Thyroid gland (tissue), 4 donors: ENCODE measurements around the gene SNX33. TPM values are rescaled to one million over a fixed set of nuclear protein-coding genes. Genes with fewer than 3 reads are reported as not detected.

Experiments used
- DNase-seq, 2 donors: peaks; one replicate each; pipeline ENCODE4 v3.0.0-alpha.2; 2019
- H3K27ac ChIP-seq, 3 donors: fragments of 200-600 bp; sonication (generic); 1 replicate in 2 of 3; 2 replicates in 1 of 3; pipeline ENCODE4 v1.5.1; 2016 to 2019; ENCODE audit warnings: mild to moderate bottlenecking in 1 of 3, moderate library complexity in 1 of 3
- H3K27me3 ChIP-seq: fragments of 200-600 bp; sonication (generic); one replicate; pipeline ENCODE4 v1.5.1; 2019
- H3K36me3 ChIP-seq, 2 donors: fragments of 200-600 bp; sonication (generic); one replicate each; pipeline ENCODE4 v1.5.1; 2016 to 2019
- H3K4me1 ChIP-seq, 2 donors: fragments of 200-600 bp; sonication (generic); one replicate each; pipeline ENCODE4 v1.5.1; 2017 to 2019
- H3K4me3 ChIP-seq, 3 donors: fragments of 200-600 bp; sonication (generic); replicated peaks in 1 of 3; 1 replicate in 2 of 3; 2 replicates in 1 of 3; pipeline ENCODE4 v1.5.1; 2016; ENCODE audit warnings: mild to moderate bottlenecking in 1 of 3
- H3K9me3 ChIP-seq: fragments of 200-600 bp; sonication (generic); one replicate; pipeline ENCODE4 v1.5.1; 2017
- CTCF ChIP-seq, 6 experiments: fragments of 200-600 bp in 3 of 6; fragments of 450-650 bp in 3 of 6; sonication (generic) in 3 of 6; IDR thresholded peaks; one replicate each; pipeline ENCODE4 v1.5.1; 2016 to 2019; ENCODE audit warnings: antibody characterized with exemption in 6 of 6, mild to moderate bottlenecking in 2 of 6, inconsistent platforms in 1 of 6, moderate library complexity in 1 of 6
- POLR2A ChIP-seq, 2 donors: fragments of 450-650 bp; IDR thresholded peaks; one replicate each; pipeline ENCODE4 v1.6.1; 2017; ENCODE audit warnings: antibody characterized with exemption in 2 of 2, mild to moderate bottlenecking in 2 of 2, moderate library complexity in 1 of 2
- WGBS, 2 donors: methylation state at CpG; one replicate each; pipeline ENCODE4 v1.1.5; 2017; 5-methylcytosine and 5-hydroxymethylcytosine counted together
- intact Hi-C: fragments of 100-400 bp; cut with DNase I; formaldehyde crosslinking; loops from one replicate; pipeline ENCODE4 v1.15.1; 2023
- total RNA-seq, 4 donors: library from RNA; depleted of rRNA; stranded (reverse); fragments of >200 nt; gene quantifications; one replicate each; pipeline ENCODE4 v1.2.3, GENCODE V29; 2016

Gene SNX33
- total RNA-seq, 4 donors from 2014 or later = 22.8 to 28.7 (median 26.5) TPM

DNA sequence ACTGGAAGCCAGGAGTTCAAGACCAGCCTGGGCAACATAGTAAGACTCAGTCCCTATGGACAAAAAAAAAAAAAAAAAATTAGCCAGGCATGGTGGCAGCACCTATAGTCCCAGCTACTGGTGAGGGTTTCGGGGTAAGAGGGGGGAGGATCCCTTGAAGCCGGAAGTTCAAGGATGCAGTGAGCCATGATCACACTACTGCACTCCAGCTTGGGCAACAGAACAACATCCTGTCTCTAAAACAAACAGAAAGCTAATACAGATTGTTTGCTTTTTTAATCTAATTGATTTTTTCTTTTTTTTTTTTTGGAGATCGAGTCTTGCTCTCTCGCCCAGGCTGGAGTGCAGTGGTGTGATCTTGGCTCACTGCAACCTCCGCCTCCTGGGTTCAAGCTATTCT lies 6.1 kb upstream of the SNX33 start:
- TF ChIP-seq CTCF (IDR thresholded peaks at IDR 0.05) = no peak
- no peak for TF ChIP-seq POLR2A (IDR thresholded peaks at IDR 0.05)
- 48 to 50% methylated on average over 5 of the region's 5 CpGs for WGBS, 2 donors
- intact Hi-C loops = no loop called here

DNA sequence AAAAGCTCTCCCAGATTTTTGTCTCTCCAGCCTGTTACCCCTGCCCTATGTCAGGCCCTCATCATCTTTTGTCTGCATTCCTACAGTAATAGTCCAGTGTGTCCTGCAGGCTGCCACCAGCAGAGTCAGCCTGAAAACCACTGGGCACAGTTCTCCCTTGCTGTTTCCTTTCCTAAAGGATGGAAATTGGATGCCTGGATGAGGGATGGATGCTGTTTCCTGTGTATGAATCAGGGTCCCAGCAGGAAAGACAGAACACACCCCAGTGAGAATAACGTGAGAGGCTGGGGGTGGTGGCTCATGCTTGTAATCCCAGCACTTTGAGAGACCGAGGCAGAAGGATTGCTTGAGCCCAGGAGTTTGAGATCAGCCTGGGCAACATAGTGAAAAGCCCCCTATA lies 3.3 kb upstream of the SNX33 start:
- no peak for TF ChIP-seq CTCF (IDR thresholded peaks at IDR 0.05)
- TF ChIP-seq POLR2A (IDR thresholded peaks at IDR 0.05) = no peak

More for the DNA sequence above, 6.1 kb upstream of the SNX33 start:
- peaks cover 25 to 46% of the 10 kb centered on the region in 2 donors for H3K4me1 ChIP-seq
- H3K4me3 ChIP-seq = no peak overlapping the region
- no peak overlapping the region for H3K27ac ChIP-seq
- no peaks in the 10 kb centered on the region for H3K9me3 ChIP-seq
- H3K36me3 ChIP-seq = no peaks in the 10 kb centered on the region
- no peaks in the 10 kb centered on the region for H3K27me3 ChIP-seq
- peak in 1 of 2 donors; percentile 40 for DNase-seq

DNA sequence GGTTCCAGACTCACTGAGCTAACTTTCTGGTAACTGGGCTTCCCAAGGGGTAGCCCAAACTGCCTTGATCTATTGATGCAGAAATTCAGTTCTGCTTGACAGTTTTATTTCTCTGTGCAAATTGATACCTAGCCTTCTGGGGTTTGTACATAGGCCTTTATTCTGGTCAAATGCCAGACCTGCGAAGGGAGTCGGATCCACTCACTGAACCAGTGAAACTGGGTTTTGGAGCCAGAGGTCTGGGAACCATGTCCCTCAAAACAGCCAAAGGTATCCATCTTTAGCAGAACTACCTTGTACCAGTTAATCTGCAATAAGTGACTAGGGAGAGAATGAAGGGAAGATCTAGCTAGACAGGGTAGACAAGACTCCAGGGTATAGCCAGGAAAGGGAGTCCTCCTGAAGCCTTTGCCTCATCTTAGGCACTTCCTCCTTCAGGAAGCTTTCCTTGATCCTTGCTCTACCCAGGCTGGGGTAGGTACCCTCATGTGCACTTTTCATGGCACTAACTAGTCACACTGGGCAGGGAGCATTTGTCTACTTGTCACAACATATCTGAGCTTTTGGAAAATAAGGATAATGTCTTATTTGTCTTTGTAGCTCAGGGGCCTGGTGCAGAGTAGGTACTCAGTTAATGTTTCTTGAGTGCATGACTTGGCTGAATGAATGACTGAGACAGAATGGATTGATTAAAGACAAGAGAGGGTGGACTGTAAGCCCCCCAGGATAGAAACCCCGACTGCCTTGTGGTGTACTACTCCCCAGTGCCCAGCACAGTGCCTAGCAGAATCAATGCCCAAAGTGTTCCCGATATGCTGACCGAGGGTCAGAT lies 1.4 kb upstream of the SNX33 start:
- WGBS, 2 donors = 22 to 38% methylated on average over 5 of the region's 5 CpGs
- intact Hi-C loops = loop anchor here (5.0 kb wide), 1 partner anchor 189 kb away; no protein-coding TSS in a partner anchor
- no peak for TF ChIP-seq CTCF (IDR thresholded peaks at IDR 0.05)
- TF ChIP-seq POLR2A (IDR thresholded peaks at IDR 0.05) = no peak

More for the DNA sequence above, 3.3 kb upstream of the SNX33 start:
- no peak overlapping the region for H3K27ac ChIP-seq
- H3K4me3 ChIP-seq = no peak overlapping the region
- H3K27me3 ChIP-seq = no peaks in the 10 kb centered on the region
- peaks cover 0 to under 1% of the 10 kb centered on the region in 2 donors for H3K36me3 ChIP-seq
- H3K9me3 ChIP-seq = no peaks in the 10 kb centered on the region
- WGBS, 2 donors = 76 to 78% methylated on average over 2 of the region's 2 CpGs
- H3K4me1 ChIP-seq = peaks cover 13 to 37% of the 10 kb centered on the region in 2 donors
- intact Hi-C loops = no loop called here
- DNase-seq = no peak

DNA sequence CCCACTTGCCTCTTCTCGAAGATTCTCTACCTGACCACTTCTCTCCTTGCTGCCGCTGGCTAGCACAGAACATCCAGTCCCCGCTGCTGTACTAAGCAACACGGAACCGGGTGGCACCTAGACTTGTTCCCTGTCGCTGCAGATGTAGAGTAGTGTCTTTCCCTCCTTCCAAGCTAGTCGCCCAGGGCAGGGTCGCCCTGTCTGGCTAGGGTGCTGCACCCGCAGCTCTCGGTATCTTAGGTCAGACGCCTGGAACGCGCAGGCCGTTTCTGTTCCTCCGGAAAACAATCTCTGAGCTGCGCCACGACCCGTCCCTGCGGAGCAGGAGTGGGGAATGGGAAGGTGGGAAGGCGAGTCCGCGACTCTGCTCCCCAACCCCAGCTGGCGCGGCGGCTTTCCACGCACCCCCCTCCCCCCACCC lies 758 bp upstream of the SNX33 start:
- DNase-seq = peak; percentile 66 to 67
- Histone ChIP-seq H3K4me1 (peaks cover 36 to 49% of the 10 kb centered on the region in 2 donors), H3K4me3 (peak overlapping the region; percentile 83 to 90 (median 87)), H3K27me3 (no peaks in the 10 kb centered on the region), H3K27ac (peak overlapping the region; percentile 55 to 96 (median 82)), H3K9me3 (no peaks in the 10 kb centered on the region), H3K36me3 (peaks cover 0 to 7% of the 10 kb centered on the region in 2 donors)
- no peak for TF ChIP-seq CTCF (IDR thresholded peaks at IDR 0.05)
- TF ChIP-seq POLR2A (IDR thresholded peaks at IDR 0.05) = peak in 1 of 2 donors; percentile 46
- WGBS, 2 donors = 0% methylated on average over 7 to 15 of the region's 26 CpGs
- intact Hi-C loops = loop anchor here (5.0 kb wide), 1 partner anchor 190 kb away; no protein-coding TSS in a partner anchor

More for the DNA sequence above, 1.4 kb upstream of the SNX33 start:
- H3K36me3 ChIP-seq = peaks cover 0 to 7% of the 10 kb centered on the region in 2 donors
- H3K27ac ChIP-seq = peak overlapping the region; percentile 55 to 96 (median 82)
- H3K27me3 ChIP-seq = no peaks in the 10 kb centered on the region
- H3K4me3 ChIP-seq = peak overlapping the region; percentile 83 to 90 (median 87)
- H3K4me1 ChIP-seq = peaks cover 30 to 48% of the 10 kb centered on the region in 2 donors
- H3K9me3 ChIP-seq = no peaks in the 10 kb centered on the region
- DNase-seq = peak; percentile 38 to 55
